Stomach (tissue), 9 donors: ENCODE data around the gene NCOA4. TPM values are rescaled to one million over a fixed set of nuclear protein-coding genes. Genes with fewer than 3 reads are reported as not detected.

Experiments
- DNase-seq, 2 donors: peaks; one replicate each; pipeline versions ENCODE4 v3.0.0 to v3.0.0-alpha.2; 2013 to 2019
- H3K27ac ChIP-seq, 5 donors: fragments of 200-600 bp in 4 of 5; sonication (generic) in 4 of 5; one replicate each; pipeline ENCODE4 v1.5.1; 2013 to 2019; ENCODE audit warnings: mild to moderate bottlenecking in 1 of 5, moderate library complexity in 1 of 5
- H3K27me3 ChIP-seq, 3 donors: fragments of 200-600 bp; sonication (generic); one replicate each; pipeline ENCODE4 v1.5.1; 2017 to 2019; ENCODE audit warnings: mixed run types in 1 of 3
- H3K36me3 ChIP-seq, 4 donors: fragments of 200-600 bp; sonication (generic); 1 replicate in 3 of 4; 2 replicates in 1 of 4; pipeline ENCODE4 v1.5.1; 2016 to 2019
- H3K4me1 ChIP-seq, 4 donors: fragments of 200-600 bp; sonication (generic); one replicate each; pipeline ENCODE4 v1.5.1; 2016 to 2019
- H3K4me3 ChIP-seq, 4 donors: fragments of 200-600 bp; sonication (generic) in 3 of 4; one replicate each; pipeline ENCODE4 v1.5.1; 2016 to 2019; ENCODE audit warnings: mild to moderate bottlenecking in 1 of 4
- H3K9me3 ChIP-seq, 4 donors: fragments of 200-600 bp; sonication (generic); one replicate each; pipeline ENCODE4 v1.5.1; 2016 to 2019
- CTCF ChIP-seq, 7 experiments: fragments of 450-650 bp in 4 of 7; fragments of 200-600 bp in 3 of 7; sonication (generic) in 3 of 7; IDR thresholded peaks; one replicate each; pipeline ENCODE4 v1.5.1; 2016 to 2019; ENCODE audit warnings: antibody characterized with exemption in 7 of 7, control low read depth in 2 of 7, mild to moderate bottlenecking in 1 of 7
- EP300 ChIP-seq: sonication (generic); formaldehyde crosslinking; IDR thresholded peaks from one replicate; pipeline ENCODE4 v1.6.1; 2017; ENCODE audit warnings: antibody characterized with exemption
- POLR2A ChIP-seq, 4 donors: fragments of 450-650 bp; IDR thresholded peaks; one replicate each; pipeline ENCODE4 v1.6.1; 2016; ENCODE audit warnings: antibody characterized with exemption in 4 of 4, control low read depth in 2 of 4, mild to moderate bottlenecking in 1 of 4, moderate library complexity in 1 of 4
- POLR2AphosphoS5 ChIP-seq, 3 donors: sonication (generic); formaldehyde crosslinking; IDR thresholded peaks; one replicate each; pipeline ENCODE4 v1.6.1; 2016; ENCODE audit warnings: antibody characterized with exemption in 3 of 3
- WGBS, 5 donors: extraction: QIAGEN DNeasy Blood & Tissue Kit in 3 of 5; methylation state at CpG; one replicate each; pipeline versions ENCODE4 v1.1.5 to v1.1.7; 2013 to 2018; 5-methylcytosine and 5-hydroxymethylcytosine counted together
- intact Hi-C: fragments of 100-400 bp; cut with DNase I; formaldehyde crosslinking; loops from one replicate; pipeline ENCODE4 v1.15.1; 2023; ENCODE audit warnings: low total_unique reads
- polyA plus RNA-seq, 3 donors: library from polyadenylated mRNA; stranded (reverse); fragments of 200-250 nt; gene quantifications; one replicate each; pipeline ENCODE4 v1.2.3, GENCODE V29; 2013
- total RNA-seq, 5 donors: library from RNA; depleted of rRNA; stranded (reverse); fragments of >200 nt; gene quantifications; one replicate each; pipeline versions ENCODE4 v1.1.0 to v1.2.3, GENCODE V29; 2014 to 2016
- donor health status: healthy with polysubstance abuse.
- donor health status: Bipolar disorder and iron deficiency.
- donor health status: healthy.

Gene NCOA4
- total and polyA plus RNA-seq, 8 donors: 35.7 to 260 (median 83.0) TPM

- WGBS, 5 donors: 48 to 79% (median 66%) methylated on average over 6 of the region's 6 CpGs
- no peak for DNase-seq
- Histone ChIP-seq H3K4me1 (no peaks in the 10 kb centered on the region), H3K4me3 (no peak overlapping the region), H3K27me3 (no peaks in the 10 kb centered on the region), H3K9me3 (peaks cover 0 to 6% (median 2%) of the 10 kb centered on the region in 4 donors), H3K36me3 (no peaks in the 10 kb centered on the region), H3K27ac (no peak overlapping the region)
- no peak for TF ChIP-seq POLR2AphosphoS5 (IDR thresholded peaks at IDR 0.05)
- TF ChIP-seq CTCF (IDR thresholded peaks at IDR 0.05): no peak
- no peak for TF ChIP-seq POLR2A (IDR thresholded peaks at IDR 0.05)
- TF ChIP-seq EP300: no peak
- intact Hi-C loops: no loop called here
Observed at GRCh38 chr10:46070749-46071148, 40.3 kb upstream of the NCOA4 start.

- Histone ChIP-seq H3K4me3 (no peak overlapping the region), H3K36me3 (no peaks in the 10 kb centered on the region), H3K27me3 (no peaks in the 10 kb centered on the region), H3K27ac (no peak overlapping the region), H3K4me1 (no peaks in the 10 kb centered on the region), H3K9me3 (peaks cover 0 to 6% (median 2%) of the 10 kb centered on the region in 4 donors)
- intact Hi-C loops: no loop called here
- no peak for TF ChIP-seq POLR2AphosphoS5 (IDR thresholded peaks at IDR 0.05)
- no peak for TF ChIP-seq EP300
- TF ChIP-seq POLR2A (IDR thresholded peaks at IDR 0.05): no peak
- TF ChIP-seq CTCF (IDR thresholded peaks at IDR 0.05): no peak
- DNase-seq: no peak
- 64 to 71% (median 68%) methylated on average over 6 of the region's 6 CpGs for WGBS, 5 donors
Observed at GRCh38 chr10:46069771-46070463, 39.5 kb upstream of the NCOA4 start.

- WGBS, 5 donors: 62 to 87% (median 77%) methylated on average over 2 of the region's 2 CpGs
- Histone ChIP-seq H3K9me3 (peaks cover 0 to 6% (median 2%) of the 10 kb centered on the region in 4 donors), H3K27me3 (no peaks in the 10 kb centered on the region), H3K27ac (no peak overlapping the region), H3K36me3 (no peaks in the 10 kb centered on the region), H3K4me3 (no peak overlapping the region), H3K4me1 (no peaks in the 10 kb centered on the region)
- TF ChIP-seq EP300: no peak
- TF ChIP-seq POLR2AphosphoS5 (IDR thresholded peaks at IDR 0.05): no peak
- TF ChIP-seq POLR2A (IDR thresholded peaks at IDR 0.05): no peak
- no peak for TF ChIP-seq CTCF (IDR thresholded peaks at IDR 0.05)
- intact Hi-C loops: no loop called here
- DNase-seq: no peak
Observed at GRCh38 chr10:46068905-46069304, 38.5 kb upstream of the NCOA4 start.

DNA sequence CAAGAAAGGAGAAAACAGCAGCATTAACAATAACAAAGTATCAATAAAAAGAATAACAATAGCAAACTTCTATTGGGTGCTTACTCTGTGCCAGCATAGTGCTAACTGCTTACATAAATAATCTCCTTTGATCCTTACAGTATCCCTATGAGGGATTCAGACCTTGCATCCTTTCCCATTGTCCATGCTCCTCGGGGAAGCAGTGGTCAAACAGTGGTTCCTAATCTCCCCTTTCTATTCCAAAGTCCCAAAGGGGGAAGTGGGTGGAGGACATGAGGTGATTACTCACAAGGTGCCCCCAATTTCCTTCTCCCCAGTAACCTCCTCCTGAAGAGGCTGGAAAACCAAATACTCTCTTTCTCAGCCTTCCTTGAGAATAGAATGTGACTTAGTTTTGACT, 37.7 kb upstream of the NCOA4 start:
- WGBS, 5 donors: 65 to 91% (median 78%) methylated on average over 1 of the region's 1 CpG
- peaks cover 0 to 1% (median 0%) of the 10 kb centered on the region in 4 donors for H3K9me3 ChIP-seq
- H3K27ac ChIP-seq: no peak overlapping the region
- no peak overlapping the region for H3K4me3 ChIP-seq
- TF ChIP-seq CTCF (IDR thresholded peaks at IDR 0.05) (no peak), POLR2A (IDR thresholded peaks at IDR 0.05) (no peak), POLR2AphosphoS5 (IDR thresholded peaks at IDR 0.05) (no peak), EP300 (no peak)
- H3K36me3 ChIP-seq: no peaks in the 10 kb centered on the region
- H3K27me3 ChIP-seq: no peaks in the 10 kb centered on the region
- intact Hi-C loops: no loop called here
- H3K4me1 ChIP-seq: no peaks in the 10 kb centered on the region
- DNase-seq: no peak
